GM12891 (cell line): Measurements from ENCODE around the gene TANC1.

Source experiments
- DNase-seq: peaks from one replicate; pipeline ENCODE4 v3.0.0; 2011; ENCODE audit warnings: low spot score; ENCODE audit not compliant: insufficient read length
- FAIRE-seq: peaks from 2 replicates; lab custom pipeline; 2011; peaks lifted over from hg19 to GRCh38; lab: Jason Lieb, UNC
- PAX5 ChIP-seq: IDR thresholded peaks from 2 replicates; pipeline ENCODE4 v1.6.1; 2011; ENCODE audit warnings: low read length, moderate library complexity, mild to moderate bottlenecking; ENCODE audit not compliant: insufficient read depth, severe bottlenecking
- POLR2A ChIP-seq: IDR thresholded peaks from 2 replicates; pipeline ENCODE4 v1.6.1; 2011; ENCODE audit warnings: low read depth, low read length, control low read depth
- POLR2AphosphoS5 ChIP-seq: IDR thresholded peaks from 2 replicates; pipeline ENCODE4 v1.6.1; 2011; ENCODE audit warnings: low read depth, low read length, control low read depth
- POU2F2 ChIP-seq: IDR thresholded peaks from 2 replicates; pipeline ENCODE4 v1.6.1; 2011; ENCODE audit warnings: low read depth, mild to moderate bottlenecking, control low read depth, low read length, moderate library complexity
- SPI1 ChIP-seq: IDR thresholded peaks from 2 replicates; pipeline ENCODE4 v1.6.1; 2011; ENCODE audit warnings: low read depth, low read length, control low read depth
- TAF1 ChIP-seq: IDR thresholded peaks from 2 replicates; pipeline ENCODE4 v1.6.1; 2011; ENCODE audit warnings: low read depth, low read length, control low read depth

Gene TANC1

DNA sequence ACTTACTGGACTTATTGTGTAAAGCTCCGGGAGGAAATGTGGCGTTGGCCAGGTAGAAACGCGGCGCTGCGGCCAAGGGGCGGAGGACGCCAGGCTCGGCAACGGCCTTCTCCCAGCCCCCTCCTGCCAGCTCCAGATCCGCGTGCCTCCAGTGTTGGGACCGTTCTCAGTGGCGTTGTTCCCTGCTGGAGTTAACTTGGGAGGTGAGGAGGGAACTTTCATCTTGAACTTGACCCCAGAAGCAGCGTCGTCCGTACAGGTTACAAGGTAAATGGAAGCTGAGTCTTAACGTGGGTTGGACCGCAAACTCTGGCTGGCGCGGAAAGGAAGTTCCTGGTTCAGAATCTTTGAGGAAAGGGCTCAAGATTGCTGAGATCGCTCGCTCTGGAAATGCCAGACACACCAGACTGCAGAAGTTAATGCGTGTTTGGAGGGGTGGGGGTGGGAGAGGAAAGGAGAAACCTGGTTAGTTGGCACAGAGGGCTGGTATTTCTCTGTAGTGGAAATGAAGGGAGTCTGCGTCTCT is 1.3 kb downstream of the TANC1 start:
- DNase-seq (no peak), FAIRE-seq (no peak)
- TF ChIP-seq POLR2A, result no peak
- no peak for TF ChIP-seq SPI1
- TF ChIP-seq POU2F2, result no peak
- TF ChIP-seq TAF1, result no peak
- no peak for TF ChIP-seq PAX5
- TF ChIP-seq POLR2AphosphoS5, result no peak

DNA sequence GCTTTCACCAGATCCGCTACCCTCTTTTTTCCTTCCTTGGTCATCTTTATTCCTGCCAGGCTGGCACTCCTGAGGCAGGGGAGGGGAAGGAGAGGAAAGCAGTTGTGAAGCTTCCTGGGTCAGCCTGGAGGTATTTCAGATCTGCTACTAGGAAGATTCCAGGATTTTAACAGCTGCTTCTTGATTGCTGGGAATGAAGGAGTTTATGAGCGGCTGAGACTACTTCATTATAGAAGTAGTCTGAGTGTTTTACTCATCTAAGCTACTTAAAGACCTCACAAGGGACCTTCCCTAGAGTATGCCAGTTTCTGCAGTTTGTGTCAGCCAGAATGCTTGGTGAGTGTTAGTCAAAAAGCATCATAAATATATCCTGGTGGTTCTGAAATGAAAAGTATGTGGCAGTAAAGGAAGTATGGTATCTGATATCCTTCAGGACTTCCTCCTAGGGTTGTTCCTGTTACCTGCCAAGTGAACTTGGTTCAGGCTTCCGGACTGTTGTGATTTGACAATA is 1.9 kb downstream of the TANC1 start:
- FAIRE-seq (no peak), DNase-seq (no peak)
- TF ChIP-seq POLR2AphosphoS5, result no peak
- TF ChIP-seq POU2F2, result no peak
- no peak for TF ChIP-seq TAF1
- no peak for TF ChIP-seq PAX5
- TF ChIP-seq POLR2A, result no peak
- TF ChIP-seq SPI1, result no peak

GRCh38 chr2:158973116-158973956 is 4.9 kb downstream of the TANC1 start:
- DNase-seq (no peak), FAIRE-seq (no peak)
- TF ChIP-seq SPI1, result no peak
- TF ChIP-seq POU2F2, result no peak
- TF ChIP-seq POLR2A, result no peak
- TF ChIP-seq PAX5, result no peak

DNA sequence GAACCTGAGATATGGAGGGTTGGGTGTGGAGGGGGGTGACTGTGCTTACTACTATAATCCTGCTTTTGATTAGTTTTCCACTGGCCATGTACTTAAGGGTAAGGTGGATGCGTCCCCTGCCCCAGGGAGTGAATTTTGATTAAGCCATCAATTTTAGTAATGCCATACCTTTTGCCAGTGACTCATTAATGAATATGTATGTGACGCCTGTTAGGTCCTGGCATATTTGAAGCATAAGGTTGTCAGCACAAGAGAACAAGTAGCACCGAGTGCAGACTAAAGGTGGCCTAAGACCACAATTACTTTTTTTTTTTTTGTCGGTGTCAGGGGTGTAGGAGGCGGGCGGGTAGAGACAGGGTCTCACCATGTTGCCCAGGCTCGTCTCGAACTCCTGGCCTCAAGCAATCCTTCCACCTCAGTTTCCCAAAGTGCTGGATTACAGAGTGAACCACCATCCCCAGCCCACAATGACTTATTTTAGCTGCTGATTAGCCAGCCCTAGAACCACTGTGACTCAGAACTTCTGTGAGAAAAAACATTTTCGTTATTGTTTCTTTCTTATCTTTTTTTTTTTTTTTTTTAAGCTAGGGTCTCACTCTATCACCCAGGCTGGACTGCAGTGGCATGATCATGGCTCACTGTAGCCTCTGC is 7.0 kb downstream of the TANC1 start:
- no peak for DNase-seq
- TF ChIP-seq POU2F2, result no peak
- TF ChIP-seq SPI1, result no peak
- no peak for TF ChIP-seq POLR2A
- TF ChIP-seq PAX5, result no peak
- no peak for TF ChIP-seq POLR2AphosphoS5
- TF ChIP-seq TAF1, result no peak
- FAIRE-seq, result no peak

- no peak for TF ChIP-seq POLR2AphosphoS5
- TF ChIP-seq POU2F2, result no peak
- TF ChIP-seq PAX5, result no peak
- no peak for TF ChIP-seq POLR2A
- TF ChIP-seq TAF1, result no peak
- no peak for TF ChIP-seq SPI1
- no peak for DNase-seq
- no peak for FAIRE-seq
Measured at GRCh38 chr2:158979772-158980171, 11.3 kb downstream of the TANC1 start.

DNA sequence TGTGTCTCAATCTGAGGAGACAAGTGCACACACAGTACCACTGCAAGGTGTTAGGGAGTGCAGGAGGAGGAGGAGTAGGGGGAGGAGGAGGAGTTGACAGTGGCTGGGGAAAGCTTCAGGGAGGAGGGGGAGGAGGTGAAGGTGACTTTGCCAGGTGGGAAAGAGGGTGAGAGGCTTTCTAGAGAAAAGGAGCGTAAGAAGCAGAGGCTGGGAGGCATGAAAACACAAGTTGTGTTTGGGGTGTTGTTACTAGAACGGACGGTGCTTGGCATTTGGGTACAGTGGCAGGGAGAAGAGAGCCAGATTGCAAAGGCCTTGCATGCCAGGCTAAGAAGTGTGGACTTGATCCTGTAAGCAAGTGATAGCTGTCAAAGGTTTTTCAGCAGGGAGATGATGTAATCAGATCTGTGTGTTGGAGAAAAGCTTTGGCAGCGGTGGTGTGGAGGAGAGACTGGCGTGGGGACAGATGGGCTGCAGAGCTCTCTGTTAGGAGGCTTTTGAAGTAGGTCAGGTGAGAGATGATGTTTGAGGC is 16.2 kb downstream of the TANC1 start:
- no peak for TF ChIP-seq TAF1
- no peak for TF ChIP-seq PAX5
- no peak for TF ChIP-seq SPI1
- no peak for TF ChIP-seq POLR2A
- DNase-seq (no peak), FAIRE-seq (no peak)

DNA sequence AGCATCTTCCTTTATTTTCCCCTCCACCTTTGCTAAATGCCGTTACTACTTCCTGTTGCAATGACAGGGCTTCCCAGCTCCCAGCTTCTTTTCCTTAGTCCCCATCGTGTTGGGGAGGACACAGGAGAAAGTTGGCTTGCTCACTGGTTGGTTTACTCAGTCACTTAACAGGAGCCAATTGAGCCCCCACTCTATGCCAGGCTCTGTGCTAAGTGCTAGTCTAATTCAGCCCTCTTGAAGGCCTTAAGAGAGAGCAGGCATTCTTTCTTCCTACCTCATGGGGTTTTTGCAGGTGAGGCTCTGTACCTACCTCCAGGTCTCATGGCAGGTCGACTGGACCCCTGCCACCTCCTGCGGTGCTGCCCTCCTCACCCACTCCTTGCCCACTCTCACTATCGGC is 20.1 kb downstream of the TANC1 start:
- DNase-seq (no peak), FAIRE-seq (no peak)
- TF ChIP-seq SPI1 (no peak), TAF1 (no peak), PAX5 (no peak)

DNA sequence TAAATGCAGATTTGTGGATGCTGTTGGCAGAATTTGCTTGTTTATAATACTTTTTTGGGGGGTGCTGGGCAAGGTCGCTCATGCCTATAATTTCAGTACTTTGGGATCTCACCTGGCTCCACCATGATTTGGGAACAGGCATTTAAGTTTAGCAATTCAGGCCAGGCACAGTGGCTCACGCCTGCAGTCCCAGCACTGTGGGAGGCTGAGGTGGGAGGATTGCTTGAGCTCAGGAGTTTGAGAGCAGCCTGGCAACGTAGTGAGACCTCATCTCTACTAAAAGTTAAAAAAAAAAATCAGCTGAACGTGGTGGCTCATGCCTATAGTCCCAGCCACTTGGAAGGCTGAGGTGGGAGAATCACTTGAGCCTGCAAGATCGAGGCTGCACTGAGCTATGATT is 20.7 kb downstream of the TANC1 start:
- DNase-seq (no peak), FAIRE-seq (no peak)
- TF ChIP-seq SPI1 (no peak), POLR2AphosphoS5 (no peak), TAF1 (no peak), POLR2A (no peak)

DNA sequence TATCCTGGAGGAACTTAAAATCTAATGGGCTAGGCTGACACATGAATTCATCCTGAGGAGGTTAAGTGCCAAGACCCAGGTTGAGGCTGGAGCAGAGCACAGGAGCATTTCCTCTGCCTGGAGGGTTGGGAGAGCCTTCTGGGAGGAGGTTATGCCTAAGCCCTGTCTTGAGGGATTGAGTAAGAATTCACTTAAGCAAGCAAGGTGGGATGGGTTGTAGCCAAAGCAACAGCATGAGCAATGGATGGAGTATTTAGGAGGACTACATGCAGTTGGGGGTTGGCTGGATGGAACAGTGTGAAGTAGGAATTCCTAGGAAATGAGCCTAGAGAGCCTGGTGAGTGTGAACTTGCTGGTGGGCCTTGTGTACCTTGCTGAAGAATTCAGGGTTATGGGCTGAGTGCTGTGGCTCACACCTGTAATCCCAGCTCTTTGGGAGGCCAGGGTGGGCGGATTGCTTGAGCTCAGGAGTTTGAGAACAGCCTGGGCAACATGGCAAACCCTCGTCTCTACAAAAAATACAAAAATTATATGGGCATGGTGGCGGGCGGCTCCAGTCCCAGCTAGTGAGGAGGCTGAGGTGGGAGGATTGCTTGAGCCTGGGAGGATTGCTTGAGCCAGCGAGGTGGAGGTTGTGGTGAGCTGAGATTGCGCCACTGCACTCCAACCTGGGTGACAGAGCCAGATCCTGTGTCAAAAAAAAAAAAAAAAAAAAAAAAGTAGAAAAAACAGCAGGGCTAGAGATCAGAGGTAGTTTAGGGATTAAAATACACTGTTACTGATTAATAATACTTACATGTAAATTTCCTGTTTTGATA is 22.2 kb downstream of the TANC1 start:
- DNase-seq (no peak), FAIRE-seq (no peak)
- TF ChIP-seq POLR2A (no peak), POLR2AphosphoS5 (no peak), PAX5 (no peak), TAF1 (no peak), POU2F2 (no peak), SPI1 (no peak)
